C4-2B (cell line): ENCODE data around the gene RIBC1.

ENCODE experiments used
- ZFX ChIP-seq: fragments of 450-650 bp; IDR thresholded peaks from 2 replicates; pipeline ENCODE4 v1.6.1; 2017
- TF ChIP-seq, protein P1 (sequence below): fragments of 450-650 bp; conservative IDR thresholded peaks from 2 replicates; pipeline ENCODE4 v1.5.1; 2017; ENCODE audit warnings: mild to moderate bottlenecking

DNA sequence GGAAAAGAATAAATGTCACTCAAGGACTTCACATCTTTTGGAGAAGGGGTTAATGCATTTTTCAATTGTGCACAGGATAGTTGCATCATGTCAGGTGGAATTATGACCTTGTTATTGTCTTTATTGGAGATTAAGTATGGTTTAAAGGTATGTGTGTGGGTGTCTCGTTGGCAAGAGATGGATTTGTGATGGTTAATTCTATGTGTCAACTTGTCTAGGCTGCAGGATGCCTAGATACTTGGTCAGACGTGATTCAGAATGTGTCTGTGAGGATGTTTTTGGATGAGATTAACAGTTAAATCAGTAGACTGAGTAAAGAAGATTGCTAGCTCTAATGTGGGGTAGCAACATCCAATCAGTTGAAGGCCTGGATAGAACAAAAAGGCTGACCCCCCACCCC lies 53.7 kb downstream of the RIBC1 start:
- TF ChIP-seq, protein P1, sequence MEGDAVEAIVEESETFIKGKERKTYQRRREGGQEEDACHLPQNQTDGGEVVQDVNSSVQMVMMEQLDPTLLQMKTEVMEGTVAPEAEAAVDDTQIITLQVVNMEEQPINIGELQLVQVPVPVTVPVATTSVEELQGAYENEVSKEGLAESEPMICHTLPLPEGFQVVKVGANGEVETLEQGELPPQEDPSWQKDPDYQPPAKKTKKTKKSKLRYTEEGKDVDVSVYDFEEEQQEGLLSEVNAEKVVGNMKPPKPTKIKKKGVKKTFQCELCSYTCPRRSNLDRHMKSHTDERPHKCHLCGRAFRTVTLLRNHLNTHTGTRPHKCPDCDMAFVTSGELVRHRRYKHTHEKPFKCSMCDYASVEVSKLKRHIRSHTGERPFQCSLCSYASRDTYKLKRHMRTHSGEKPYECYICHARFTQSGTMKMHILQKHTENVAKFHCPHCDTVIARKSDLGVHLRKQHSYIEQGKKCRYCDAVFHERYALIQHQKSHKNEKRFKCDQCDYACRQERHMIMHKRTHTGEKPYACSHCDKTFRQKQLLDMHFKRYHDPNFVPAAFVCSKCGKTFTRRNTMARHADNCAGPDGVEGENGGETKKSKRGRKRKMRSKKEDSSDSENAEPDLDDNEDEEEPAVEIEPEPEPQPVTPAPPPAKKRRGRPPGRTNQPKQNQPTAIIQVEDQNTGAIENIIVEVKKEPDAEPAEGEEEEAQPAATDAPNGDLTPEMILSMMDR = no peak
- no peak for TF ChIP-seq ZFX
